DOHH2 (cell line): Measurements from ENCODE around the gene JCAD.

ENCODE experiments used
- H3F3A ChIP-seq: fragments of 200-600 bp; sonication (generic), shearing (Covaris generic); 2 replicates; pipeline ENCODE4 v1.6.0; 2016; ENCODE audit warnings: antibody characterized with exemption, mild to moderate bottlenecking; ENCODE audit not compliant: control insufficient read depth, insufficient read depth
- H3K27ac ChIP-seq: fragments of 200-600 bp; sonication (generic); 2 replicates; pipeline ENCODE4 v1.5.1; 2014; ENCODE audit warnings: low read depth, mild to moderate bottlenecking, low read length, moderate library complexity
- H3K27me3 ChIP-seq: fragments of 200-600 bp; sonication (generic); 2 replicates; pipeline ENCODE4 v1.6.1; 2014; ENCODE audit warnings: mild to moderate bottlenecking, low read length, mixed read lengths; ENCODE audit not compliant: control insufficient read depth
- H3K36me3 ChIP-seq: fragments of 200-600 bp; sonication (generic); 2 replicates; pipeline ENCODE4 v1.6.1; 2014; ENCODE audit warnings: mild to moderate bottlenecking, low read length, moderate library complexity, mixed read lengths; ENCODE audit not compliant: control insufficient read depth
- H3K4me1 ChIP-seq: fragments of 200-600 bp; sonication (generic); 2 replicates; pipeline ENCODE4 v1.6.1; 2014; ENCODE audit warnings: mild to moderate bottlenecking, low read length, mixed read lengths; ENCODE audit not compliant: control insufficient read depth
- H3K4me2 ChIP-seq: fragments of 200-600 bp; sonication (generic); 2 replicates; pipeline ENCODE4 v1.6.0; 2014; ENCODE audit warnings: mild to moderate bottlenecking, low read length, moderate library complexity
- H3K4me3 ChIP-seq: fragments of 200-600 bp; sonication (generic); 2 replicates; pipeline ENCODE4 v1.5.1; 2014; ENCODE audit warnings: mild to moderate bottlenecking, low read length, mixed read lengths
- H3K79me2 ChIP-seq: fragments of 200-600 bp; sonication (generic); 2 replicates; pipeline ENCODE4 v1.6.1; 2014; ENCODE audit warnings: mild to moderate bottlenecking, low read length, mixed read lengths; ENCODE audit not compliant: control insufficient read depth
- H3K9me2 ChIP-seq: fragments of 200-600 bp; sonication (generic); replicated peaks from 2 replicates; pipeline ENCODE4 v1.6.1; 2014; ENCODE audit warnings: mild to moderate bottlenecking, low read length, mixed read lengths; ENCODE audit not compliant: control insufficient read depth
- H3K9me3 ChIP-seq: fragments of 200-600 bp; sonication (generic); 2 replicates; pipeline ENCODE4 v1.6.1; 2014; ENCODE audit warnings: antibody characterized with exemption, low read length, mixed read lengths; ENCODE audit not compliant: control insufficient read depth, insufficient read depth
- H4K20me1 ChIP-seq: fragments of 200-600 bp; sonication (generic); 2 replicates; pipeline ENCODE4 v1.6.0; 2014; ENCODE audit warnings: low read depth, mild to moderate bottlenecking, antibody characterized with exemption, low read length, moderate library complexity; ENCODE audit not compliant: control insufficient read depth, insufficient read depth
- CTCF ChIP-seq: fragments of 200-600 bp; sonication (generic); IDR thresholded peaks from one replicate; pipeline ENCODE4 v1.5.1; 2014; ENCODE audit warnings: antibody characterized with exemption, mild to moderate bottlenecking, low read depth, low read length; ENCODE audit not compliant: poor library complexity, severe bottlenecking
- EZH2phosphoT487 ChIP-seq: fragments of 200-600 bp; sonication (generic); IDR thresholded peaks from 2 replicates; pipeline ENCODE4 v1.6.1; 2017; ENCODE audit warnings: borderline replicate concordance, mild to moderate bottlenecking, antibody characterized with exemption, low read length, moderate library complexity, mixed read lengths

JCAD gene

GRCh38 chr10:30046476-30046875 lies 12.9 kb downstream of the JCAD start:
- peaks cover 31% of the 10 kb centered on the region for H3K27me3 ChIP-seq
- H3K9me2 ChIP-seq = no peaks in the 10 kb centered on the region
- H3K4me1 ChIP-seq = peaks cover 9% of the 10 kb centered on the region
- no peaks in the 10 kb centered on the region for H3K36me3 ChIP-seq
- no peak overlapping the region for H3K27ac ChIP-seq
- H3K4me3 ChIP-seq = no peak overlapping the region
- H3F3A ChIP-seq = no peaks in the 10 kb centered on the region
- no peak overlapping the region for H3K4me2 ChIP-seq
- TF ChIP-seq EZH2phosphoT487 (no peak), CTCF (no peak)
- no peaks in the 10 kb centered on the region for H3K79me2 ChIP-seq
- H3K9me3 ChIP-seq = no peaks in the 10 kb centered on the region
- no peaks in the 10 kb centered on the region for H4K20me1 ChIP-seq

GRCh38 chr10:30045961-30046360 lies 13.4 kb downstream of the JCAD start:
- peaks cover 14% of the 10 kb centered on the region for H3K4me1 ChIP-seq

GRCh38 chr10:30043476-30044270 lies 15.7 kb downstream of the JCAD start:
- peaks cover 16% of the 10 kb centered on the region for H3K4me1 ChIP-seq
- H3K27ac ChIP-seq = no peak overlapping the region
- H3K9me2 ChIP-seq = no peaks in the 10 kb centered on the region
- no peak overlapping the region for H3K4me2 ChIP-seq
- peaks cover 15% of the 10 kb centered on the region for H3K27me3 ChIP-seq
- H4K20me1 ChIP-seq = no peaks in the 10 kb centered on the region
- no peak for TF ChIP-seq CTCF
- H3K36me3 ChIP-seq = no peaks in the 10 kb centered on the region
- H3K4me3 ChIP-seq = no peak overlapping the region
- no peaks in the 10 kb centered on the region for H3K9me3 ChIP-seq
- no peaks in the 10 kb centered on the region for H3K79me2 ChIP-seq
- no peaks in the 10 kb centered on the region for H3F3A ChIP-seq

More at GRCh38 chr10:30045961-30046360, 13.4 kb downstream of the JCAD start:
- Histone ChIP-seq H3K9me2 (no peaks in the 10 kb centered on the region), H4K20me1 (no peaks in the 10 kb centered on the region), H3K9me3 (no peaks in the 10 kb centered on the region), H3K4me2 (no peak overlapping the region), H3K4me3 (no peak overlapping the region), H3K79me2 (no peaks in the 10 kb centered on the region), H3K27me3 (peaks cover 31% of the 10 kb centered on the region), H3F3A (no peaks in the 10 kb centered on the region), H3K36me3 (no peaks in the 10 kb centered on the region), H3K27ac (no peak overlapping the region)
- no peak for TF ChIP-seq CTCF
- no peak for TF ChIP-seq EZH2phosphoT487
